Right ventricle myocardium inferior (tissue), 1 donor: Measurements from ENCODE around the gene ALAS1. TPM values are rescaled to one million over a fixed set of nuclear protein-coding genes. Genes with fewer than 3 reads are reported as not detected.
A peak's percentile ranks its signal among the peaks of the same experiment; 100 is the strongest.
"Not testable (repeated sequence)": the region's sequence is repeated elsewhere in the genome, so short reads cannot be mapped to it uniquely, and the experiment has no call there.

Experiments used
- ATAC-seq: fragments of 200-7000 bp; cut with Tn5 transposase; one replicate; pipeline ENCODE4 v1.9.1; 2020; ENCODE audit warnings: mild to moderate bottlenecking, moderate library complexity
- DNase-seq: peaks from one replicate; pipeline ENCODE4 v3.0.0; 2021; ENCODE audit errors: missing footprints
- intact Hi-C: fragments of 100-400 bp; cut with DNase I; formaldehyde crosslinking; loops from one replicate; pipeline ENCODE4 v1.11.0; 2022
- total RNA-seq: library from RNA; stranded (reverse); fragmentation: NEBNext Ultra II Directional; extraction: Animal tissue kit (Norgen Biotek cat#: 25700); gene quantifications from one replicate; pipeline ENCODE4 v1.2.1, GENCODE V29; 2021
- donor health status: DM: no; HTN: yes; CAD: no; lungs with severe emphysema.

ALAS1 gene
- total RNA-seq, 1 donor from 2014 or later = 186 TPM

- no peak for ATAC-seq
Measured at GRCh38 chr3:52175416-52176179, 22.4 kb upstream of the ALAS1 start.

GRCh38 chr3:52176180-52176752 is 21.7 kb upstream of the ALAS1 start:
- ATAC-seq (no peak), DNase-seq (no peak)
- intact Hi-C loops = no loop called here

More at GRCh38 chr3:52175416-52176179, 22.4 kb upstream of the ALAS1 start:
- no peak for DNase-seq
- intact Hi-C loops = no loop called here

GRCh38 chr3:52176951-52177700 is 20.8 kb upstream of the ALAS1 start:
- intact Hi-C loops = no loop called here
- no peak for DNase-seq

GRCh38 chr3:52177701-52178042 is 20.3 kb upstream of the ALAS1 start:
- intact Hi-C loops = no loop called here
- ATAC-seq (no peak), DNase-seq (no peak)

More at GRCh38 chr3:52176951-52177700, 20.8 kb upstream of the ALAS1 start:
- no peak for ATAC-seq

GRCh38 chr3:52178126-52178525 is 19.8 kb upstream of the ALAS1 start:
- intact Hi-C loops, ATAC-seq, DNase-seq: not testable (repeated sequence)

GRCh38 chr3:52178537-52178936 is 19.4 kb upstream of the ALAS1 start:
- intact Hi-C loops = no loop called here
- no peak for DNase-seq

GRCh38 chr3:52181543-52181942 is 16.4 kb upstream of the ALAS1 start:
- DNase-seq = no peak
- intact Hi-C loops = no loop called here
- no peak for ATAC-seq

More at GRCh38 chr3:52178537-52178936, 19.4 kb upstream of the ALAS1 start:
- ATAC-seq = no peak

GRCh38 chr3:52182196-52182595 is 15.8 kb upstream of the ALAS1 start:
- ATAC-seq (peak; percentile 67), DNase-seq (no peak)
- intact Hi-C loops = no loop called here

GRCh38 chr3:52182691-52183090 is 15.3 kb upstream of the ALAS1 start:
- no peak for ATAC-seq
- DNase-seq = no peak
- intact Hi-C loops = no loop called here

GRCh38 chr3:52183786-52184445 is 14.0 kb upstream of the ALAS1 start:
- DNase-seq (no peak), ATAC-seq (no peak)
- intact Hi-C loops = no loop called here

- ATAC-seq = no peak
- no peak for DNase-seq
- intact Hi-C loops = no loop called here
Measured at GRCh38 chr3:52184690-52185089, 13.3 kb upstream of the ALAS1 start.

GRCh38 chr3:52185311-52185710 is 12.6 kb upstream of the ALAS1 start:
- DNase-seq (no peak), ATAC-seq (no peak)
- intact Hi-C loops = no loop called here

- DNase-seq = no peak
- intact Hi-C loops = no loop called here
- no peak for ATAC-seq
Measured at GRCh38 chr3:52185837-52186236, 12.1 kb upstream of the ALAS1 start.

GRCh38 chr3:52186729-52187128 is 11.2 kb upstream of the ALAS1 start:
- no peak for ATAC-seq
- no peak for DNase-seq
- intact Hi-C loops = no loop called here

GRCh38 chr3:52188556-52188955 is 9.4 kb upstream of the ALAS1 start:
- no peak for DNase-seq
- intact Hi-C loops = no loop called here
- ATAC-seq = no peak

- intact Hi-C loops = no loop called here
- ATAC-seq = peak; percentile 50
- DNase-seq = no peak
Measured at GRCh38 chr3:52190294-52191074, 7.5 kb upstream of the ALAS1 start.

- intact Hi-C loops = no loop called here
- no peak for DNase-seq
- ATAC-seq = no peak
Measured at GRCh38 chr3:52191663-52192062, 6.3 kb upstream of the ALAS1 start.

GRCh38 chr3:52193065-52193464 is 4.9 kb upstream of the ALAS1 start:
- ATAC-seq (no peak), DNase-seq (peak; percentile 86)
- intact Hi-C loops = no loop called here
